HCT116 (cell line): Measurements from ENCODE around the gene SKAP1.

Source experiments
- POLR2A ChIP-seq: IDR thresholded peaks from 2 replicates; pipeline ENCODE4 v1.7.0; 2011; ENCODE audit warnings: borderline replicate concordance; ENCODE audit not compliant: insufficient read depth, insufficient read length; ENCODE audit errors: extremely low read depth
- POLR2AphosphoS5 ChIP-seq: IDR thresholded peaks from 2 replicates; pipeline ENCODE4 v1.6.1; 2011; ENCODE audit warnings: mild to moderate bottlenecking, low read depth, low read length, moderate library complexity
- RAD21 ChIP-seq: IDR thresholded peaks from 2 replicates; pipeline ENCODE4 v1.6.1; 2012; ENCODE audit warnings: low read depth, mild to moderate bottlenecking
- TCF7L2 ChIP-seq: IDR thresholded peaks from 2 replicates; pipeline ENCODE4 v1.7.0; 2011; ENCODE audit warnings: borderline replicate concordance, inconsistent platforms; ENCODE audit not compliant: insufficient read depth, insufficient read length; ENCODE audit errors: extremely low read depth

GRCh38 chr17:48348352-48348751 is 81.7 kb downstream of the SKAP1 start:
- TF ChIP-seq POLR2AphosphoS5 (no peak), POLR2A (no peak), RAD21 (no peak), TCF7L2 (no peak)
